Adrenal gland (tissue), 5 donors: ENCODE measurements around the gene CHN2.

Source experiments
- CTCF ChIP-seq, 6 experiments: fragments of 450-650 bp in 4 of 6; fragments of 200-600 bp in 2 of 6; sonication (generic) in 1 of 6; IDR thresholded peaks; 1 replicate in 5 of 6; 2 replicates in 1 of 6; pipeline versions ENCODE4 v1.5.1 to v1.8.0; 2016 to 2021; ENCODE audit warnings: antibody characterized with exemption in 6 of 6, mild to moderate bottlenecking in 2 of 6, moderate library complexity in 1 of 6
- POLR2A ChIP-seq, 2 donors: fragments of 450-650 bp; IDR thresholded peaks; one replicate each; pipeline ENCODE4 v1.6.1; 2017; ENCODE audit warnings: antibody characterized with exemption in 2 of 2, mild to moderate bottlenecking in 2 of 2, moderate library complexity in 1 of 2
- donor health status: DM: no; HTN: no; CAD: no.

- TF ChIP-seq CTCF (IDR thresholded peaks at IDR 0.05) (no peak), POLR2A (IDR thresholded peaks at IDR 0.05) (no peak)
Observed at GRCh38 chr7:29145553-29146056, 49.0 kb upstream of the CHN2 start.
